Ascending aorta (tissue), 2 donors: ENCODE results near the gene PFKL. TPM values are rescaled to one million over a fixed set of nuclear protein-coding genes. Genes with fewer than 3 reads are reported as not detected.

Source experiments
- DNase-seq, 2 donors: peaks; one replicate each; pipeline ENCODE4 v3.0.0-alpha.2; 2019; ENCODE audit warnings: low spot score in 2 of 2
- H3K27ac ChIP-seq, 2 donors: fragments of 200-600 bp; sonication (generic); one replicate each; pipeline ENCODE4 v1.5.1; 2016 to 2017; ENCODE audit warnings: mild to moderate bottlenecking in 1 of 2
- H3K27me3 ChIP-seq: fragments of 200-600 bp; sonication (generic); one replicate; pipeline ENCODE4 v1.5.1; 2017
- H3K36me3 ChIP-seq, 2 donors: fragments of 200-600 bp; sonication (generic); one replicate each; pipeline ENCODE4 v1.5.1; 2016
- H3K4me1 ChIP-seq, 2 donors: fragments of 200-600 bp; sonication (generic); one replicate each; pipeline ENCODE4 v1.5.1; 2016 to 2017; ENCODE audit warnings: mild to moderate bottlenecking in 1 of 2
- H3K4me3 ChIP-seq, 2 donors: fragments of 200-600 bp; sonication (generic); one replicate each; pipeline ENCODE4 v1.5.1; 2016 to 2017; ENCODE audit warnings: mild to moderate bottlenecking in 1 of 2
- H3K9me3 ChIP-seq, 2 donors: fragments of 200-600 bp; sonication (generic); one replicate each; pipeline ENCODE4 v1.5.1; 2016
- intact Hi-C: fragments of 100-400 bp; cut with DNase I; formaldehyde crosslinking; loops from one replicate; pipeline ENCODE4 v1.15.1; 2023
- total RNA-seq: library from RNA; depleted of rRNA; stranded (reverse); fragments of >200 nt; gene quantifications from one replicate; pipeline ENCODE4 v1.1.0, GENCODE V29; 2016
- TF ChIP-seq, protein P1 (sequence below), 3 experiments: fragments of 200-600 bp in 2 of 3; fragments of 450-650 bp in 1 of 3; sonication (generic) in 2 of 3; IDR thresholded peaks; one replicate each; pipeline ENCODE4 v1.5.1; 2016 to 2019; ENCODE audit warnings: antibody characterized with exemption in 3 of 3, mild to moderate bottlenecking in 1 of 3, moderate library complexity in 1 of 3

PFKL gene
- total RNA-seq, 1 donor from 2014 or later: 153 TPM

DNA sequence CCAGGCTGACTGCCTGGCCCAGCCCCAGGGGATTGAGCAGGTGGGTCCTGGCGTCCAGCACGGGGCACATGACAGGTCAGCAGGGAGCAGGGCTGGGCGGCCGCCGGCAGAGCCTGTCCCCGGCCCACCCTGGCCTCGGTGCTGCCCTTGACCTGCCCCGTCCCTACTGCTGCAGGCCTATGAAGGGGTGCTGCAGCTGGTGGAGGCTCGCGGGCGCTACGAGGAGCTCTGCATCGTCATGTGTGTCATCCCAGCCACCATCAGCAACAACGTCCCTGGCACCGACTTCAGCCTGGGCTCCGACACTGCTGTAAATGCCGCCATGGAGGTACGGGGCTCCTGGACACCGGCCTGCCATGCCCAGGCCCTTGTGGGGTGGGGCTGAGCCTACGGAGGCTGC lies 23.7 kb downstream of the PFKL start:
- H3K27me3 ChIP-seq: no peaks in the 10 kb centered on the region
- no peak for DNase-seq
- intact Hi-C loops: no loop called here
- TF ChIP-seq, protein P1, sequence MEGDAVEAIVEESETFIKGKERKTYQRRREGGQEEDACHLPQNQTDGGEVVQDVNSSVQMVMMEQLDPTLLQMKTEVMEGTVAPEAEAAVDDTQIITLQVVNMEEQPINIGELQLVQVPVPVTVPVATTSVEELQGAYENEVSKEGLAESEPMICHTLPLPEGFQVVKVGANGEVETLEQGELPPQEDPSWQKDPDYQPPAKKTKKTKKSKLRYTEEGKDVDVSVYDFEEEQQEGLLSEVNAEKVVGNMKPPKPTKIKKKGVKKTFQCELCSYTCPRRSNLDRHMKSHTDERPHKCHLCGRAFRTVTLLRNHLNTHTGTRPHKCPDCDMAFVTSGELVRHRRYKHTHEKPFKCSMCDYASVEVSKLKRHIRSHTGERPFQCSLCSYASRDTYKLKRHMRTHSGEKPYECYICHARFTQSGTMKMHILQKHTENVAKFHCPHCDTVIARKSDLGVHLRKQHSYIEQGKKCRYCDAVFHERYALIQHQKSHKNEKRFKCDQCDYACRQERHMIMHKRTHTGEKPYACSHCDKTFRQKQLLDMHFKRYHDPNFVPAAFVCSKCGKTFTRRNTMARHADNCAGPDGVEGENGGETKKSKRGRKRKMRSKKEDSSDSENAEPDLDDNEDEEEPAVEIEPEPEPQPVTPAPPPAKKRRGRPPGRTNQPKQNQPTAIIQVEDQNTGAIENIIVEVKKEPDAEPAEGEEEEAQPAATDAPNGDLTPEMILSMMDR (IDR thresholded peaks at IDR 0.05): no peak
- H3K4me3 ChIP-seq: no peak overlapping the region
- H3K9me3 ChIP-seq: no peaks in the 10 kb centered on the region
- H3K36me3 ChIP-seq: peaks cover 64 to 84% of the 10 kb centered on the region in 2 donors
- no peaks in the 10 kb centered on the region for H3K4me1 ChIP-seq
- H3K27ac ChIP-seq: no peak overlapping the region

DNA sequence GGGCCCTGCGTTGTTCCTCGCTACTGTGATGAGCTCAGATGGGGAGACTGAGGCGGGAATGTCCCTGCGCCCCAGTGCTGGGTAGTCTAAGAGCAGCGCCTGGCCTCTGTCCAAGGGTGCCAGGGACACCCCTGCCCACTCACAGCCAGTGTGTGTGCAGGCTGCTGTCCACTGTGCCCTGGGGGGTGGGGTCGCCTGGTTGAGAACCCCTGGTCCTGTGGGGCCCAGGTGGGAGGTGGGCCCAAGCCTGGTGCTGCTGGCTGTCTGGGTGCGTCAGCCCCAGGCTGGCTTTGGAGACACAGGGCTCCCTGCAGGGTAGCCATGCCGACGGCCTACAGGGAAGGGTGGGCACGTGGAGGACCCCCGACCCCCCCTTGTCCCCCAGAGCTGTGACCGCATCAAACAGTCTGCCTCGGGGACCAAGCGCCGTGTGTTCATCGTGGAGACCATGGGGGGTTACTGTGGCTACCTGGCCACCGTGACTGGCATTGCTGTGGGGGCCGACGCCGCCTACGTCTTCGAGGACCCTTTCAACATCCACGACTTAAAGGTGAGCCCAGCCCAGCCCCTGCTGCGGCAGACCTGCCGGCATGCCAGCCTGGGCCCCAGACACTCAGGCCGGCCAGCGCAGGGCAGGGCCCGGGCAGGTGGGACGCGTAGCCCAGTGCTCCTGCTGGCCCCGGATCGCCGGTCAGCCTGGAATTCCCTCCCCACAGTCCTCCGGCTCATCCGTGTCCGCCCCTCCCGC lies 24.4 kb downstream of the PFKL start:
- TF ChIP-seq, protein P1 (IDR thresholded peaks at IDR 0.05): no peak
- H3K4me3 ChIP-seq: no peak overlapping the region
- no peaks in the 10 kb centered on the region for H3K9me3 ChIP-seq
- no peak for DNase-seq
- peaks cover 59 to 77% of the 10 kb centered on the region in 2 donors for H3K36me3 ChIP-seq
- no peaks in the 10 kb centered on the region for H3K4me1 ChIP-seq
- H3K27ac ChIP-seq: no peak overlapping the region
- intact Hi-C loops: no loop called here
- no peaks in the 10 kb centered on the region for H3K27me3 ChIP-seq

DNA sequence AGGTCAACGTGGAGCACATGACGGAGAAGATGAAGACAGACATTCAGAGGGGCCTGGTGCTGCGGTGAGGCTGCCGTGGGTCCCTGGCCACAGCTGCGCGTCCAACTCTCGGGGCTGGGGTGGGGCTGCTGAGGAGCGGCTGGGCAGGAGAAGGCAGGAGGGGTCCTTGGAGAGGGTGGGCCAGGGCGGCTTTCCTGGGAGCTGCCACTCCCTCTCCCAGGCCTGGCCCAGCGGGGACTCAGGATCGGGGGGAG lies 24.9 kb downstream of the PFKL start:
- no peak overlapping the region for H3K27ac ChIP-seq
- no peak overlapping the region for H3K4me3 ChIP-seq
- intact Hi-C loops: no loop called here
- H3K27me3 ChIP-seq: no peaks in the 10 kb centered on the region
- peaks cover 54 to 72% of the 10 kb centered on the region in 2 donors for H3K36me3 ChIP-seq
- TF ChIP-seq, protein P1 (IDR thresholded peaks at IDR 0.05): no peak
- no peaks in the 10 kb centered on the region for H3K4me1 ChIP-seq
- H3K9me3 ChIP-seq: no peaks in the 10 kb centered on the region
- DNase-seq: no peak

DNA sequence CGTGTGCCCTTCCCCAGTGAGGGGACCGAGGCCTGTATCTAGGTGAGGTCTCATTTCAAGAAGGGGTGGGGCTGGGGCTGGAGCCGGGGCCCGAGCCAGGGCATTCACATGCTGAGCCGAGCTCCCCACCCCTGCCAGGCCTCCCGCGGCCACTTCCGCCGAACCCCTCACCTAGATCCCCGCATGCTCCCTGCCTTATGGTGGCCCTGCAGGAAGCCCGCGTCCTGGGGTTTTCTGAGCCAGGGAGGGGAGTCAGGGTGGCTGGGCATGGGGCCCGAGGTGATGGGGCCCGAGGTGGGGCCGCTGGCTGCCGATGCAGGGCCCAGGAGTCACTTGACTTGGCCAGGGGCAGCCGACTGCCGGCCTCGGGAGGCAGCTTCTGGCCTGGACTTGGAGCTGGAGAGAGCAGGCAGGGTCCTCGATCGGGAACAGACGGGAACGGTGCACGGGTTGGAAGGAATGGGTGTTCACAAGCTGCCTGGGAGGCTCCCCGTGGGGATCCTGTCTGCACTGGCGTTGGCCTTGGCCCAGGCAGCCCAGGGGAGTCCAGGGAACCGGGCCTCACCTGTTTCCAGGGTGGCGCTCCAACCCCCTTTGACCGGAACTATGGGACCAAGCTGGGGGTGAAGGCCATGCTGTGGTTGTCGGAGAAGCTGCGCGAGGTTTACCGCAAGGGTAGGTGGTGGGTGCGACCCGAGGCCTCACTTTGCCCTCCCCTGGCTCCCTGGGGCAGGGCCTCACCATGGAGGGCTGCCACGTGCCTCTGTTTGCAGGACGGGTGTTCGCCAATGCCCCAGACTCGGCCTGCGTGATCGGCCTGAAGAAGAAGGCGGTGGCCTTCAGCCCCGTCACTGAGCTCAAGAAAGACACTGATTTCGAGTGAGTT lies 25.8 kb downstream of the PFKL start:
- Histone ChIP-seq H3K4me3 (no peak overlapping the region), H3K27ac (no peak overlapping the region), H3K27me3 (no peaks in the 10 kb centered on the region), H3K36me3 (peaks cover 48 to 65% of the 10 kb centered on the region in 2 donors), H3K4me1 (no peaks in the 10 kb centered on the region), H3K9me3 (no peaks in the 10 kb centered on the region)
- no peak for DNase-seq
- TF ChIP-seq, protein P1 (IDR thresholded peaks at IDR 0.05): no peak
- intact Hi-C loops: no loop called here

DNA sequence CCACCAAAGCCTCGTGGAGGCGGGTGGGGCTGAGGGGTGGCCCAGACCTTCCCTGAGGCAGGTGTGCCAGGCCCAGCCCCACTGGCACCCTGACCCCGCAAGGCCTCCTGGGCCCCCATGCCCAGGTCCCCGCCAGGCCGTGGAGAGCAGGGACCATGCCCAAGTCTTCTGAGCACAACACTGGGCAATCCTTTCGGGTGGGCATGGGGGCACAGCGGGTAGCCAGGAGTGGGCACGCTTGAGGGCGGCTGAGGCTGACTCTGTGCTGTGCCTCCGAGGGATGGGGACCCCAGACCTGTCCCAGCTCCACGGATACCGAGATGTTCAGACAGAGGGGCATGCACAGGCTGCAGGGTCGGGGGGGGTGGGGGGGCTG lies 26.4 kb downstream of the PFKL start:
- Histone ChIP-seq H3K9me3 (no peaks in the 10 kb centered on the region), H3K4me3 (no peak overlapping the region), H3K4me1 (no peaks in the 10 kb centered on the region), H3K27me3 (no peaks in the 10 kb centered on the region), H3K36me3 (peaks cover 48 to 65% of the 10 kb centered on the region in 2 donors), H3K27ac (no peak overlapping the region)
- no peak for DNase-seq
- TF ChIP-seq, protein P1 (IDR thresholded peaks at IDR 0.05): no peak
- intact Hi-C loops: no loop called here
